KOPT-K1 (cell line): ENCODE measurements around the gene GTF2F2.

Source experiments
- H3K27ac ChIP-seq: fragments of 200-600 bp; sonication (generic); 2 replicates; pipeline ENCODE4 v1.5.1; 2016; ENCODE audit warnings: antibody characterized with exemption, mild to moderate bottlenecking, low read depth, low read length; ENCODE audit not compliant: poor library complexity, severe bottlenecking
- H3K36me3 ChIP-seq: fragments of 200-600 bp; sonication (generic); 2 replicates; pipeline ENCODE4 v1.5.1; 2017; ENCODE audit warnings: antibody characterized with exemption, mild to moderate bottlenecking, low read length, moderate library complexity; ENCODE audit not compliant: insufficient read depth
- H3K9me3 ChIP-seq: fragments of 200-600 bp; sonication (generic); 2 replicates; pipeline ENCODE4 v1.5.1; 2017; ENCODE audit warnings: antibody characterized with exemption, low read length, mild to moderate bottlenecking; ENCODE audit not compliant: insufficient read depth, poor library complexity, severe bottlenecking

The GTF2F2 gene

GRCh38 chr13:45299194-45299593 is 178.9 kb downstream of the GTF2F2 start:
- Histone ChIP-seq H3K27ac (no peak overlapping the region), H3K9me3 (no peaks in the 10 kb centered on the region), H3K36me3 (no peaks in the 10 kb centered on the region)

GRCh38 chr13:45300190-45300985 is 180.1 kb downstream of the GTF2F2 start:
- no peaks in the 10 kb centered on the region for H3K36me3 ChIP-seq
- H3K9me3 ChIP-seq, result no peaks in the 10 kb centered on the region
- H3K27ac ChIP-seq, result no peak overlapping the region

GRCh38 chr13:45301263-45301662 is 181.0 kb downstream of the GTF2F2 start:
- Histone ChIP-seq H3K27ac (no peak overlapping the region), H3K9me3 (no peaks in the 10 kb centered on the region), H3K36me3 (no peaks in the 10 kb centered on the region)

- Histone ChIP-seq H3K36me3 (no peaks in the 10 kb centered on the region), H3K9me3 (no peaks in the 10 kb centered on the region), H3K27ac (no peak overlapping the region)
These were observed 182.2 kb downstream of the GTF2F2 start for GRCh38 chr13:45302507-45302906.

DNA sequence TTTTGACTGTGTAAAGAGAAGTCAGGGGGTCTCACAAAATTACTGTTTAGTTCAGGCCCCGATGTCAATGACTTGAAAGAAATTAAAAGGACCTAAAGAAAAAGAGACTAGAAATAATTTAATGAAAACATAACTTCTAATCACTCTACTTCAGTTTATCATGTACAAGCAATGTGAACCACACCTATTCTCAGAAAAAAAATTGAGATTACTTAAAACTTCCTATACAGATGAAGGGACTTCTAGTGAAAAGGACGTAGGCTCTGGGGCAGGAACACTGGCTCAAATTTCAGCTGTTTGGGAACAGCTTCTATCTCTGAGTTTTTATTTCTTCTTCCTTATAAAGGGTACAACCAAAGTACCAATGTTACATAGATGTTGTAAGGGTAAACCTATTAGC is 182.7 kb downstream of the GTF2F2 start:
- Histone ChIP-seq H3K9me3 (no peaks in the 10 kb centered on the region), H3K27ac (no peak overlapping the region), H3K36me3 (no peaks in the 10 kb centered on the region)

DNA sequence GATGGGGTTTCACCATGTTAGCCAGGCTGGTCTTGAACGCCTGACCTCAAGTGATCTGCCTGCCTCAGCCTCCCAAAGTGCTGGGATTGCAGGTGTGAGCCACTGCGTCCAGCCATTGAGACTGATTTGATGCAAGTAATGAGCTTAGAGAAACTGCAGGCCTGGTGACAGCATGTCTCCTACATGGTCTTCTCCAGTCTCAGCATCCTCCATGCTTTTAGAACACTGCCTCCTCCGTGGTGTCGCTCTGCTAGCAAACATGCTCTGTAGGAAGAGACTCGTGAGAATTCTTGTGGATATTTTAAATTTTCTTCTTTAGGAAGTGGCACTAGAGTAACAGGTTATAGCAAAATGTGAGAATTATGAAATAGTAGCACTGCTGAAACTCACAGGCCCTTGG is 183.6 kb downstream of the GTF2F2 start:
- Histone ChIP-seq H3K9me3 (no peaks in the 10 kb centered on the region), H3K27ac (no peak overlapping the region), H3K36me3 (no peaks in the 10 kb centered on the region)

- Histone ChIP-seq H3K27ac (no peak overlapping the region), H3K36me3 (no peaks in the 10 kb centered on the region), H3K9me3 (no peaks in the 10 kb centered on the region)
These were observed 184.8 kb downstream of the GTF2F2 start for GRCh38 chr13:45305079-45305478.

DNA sequence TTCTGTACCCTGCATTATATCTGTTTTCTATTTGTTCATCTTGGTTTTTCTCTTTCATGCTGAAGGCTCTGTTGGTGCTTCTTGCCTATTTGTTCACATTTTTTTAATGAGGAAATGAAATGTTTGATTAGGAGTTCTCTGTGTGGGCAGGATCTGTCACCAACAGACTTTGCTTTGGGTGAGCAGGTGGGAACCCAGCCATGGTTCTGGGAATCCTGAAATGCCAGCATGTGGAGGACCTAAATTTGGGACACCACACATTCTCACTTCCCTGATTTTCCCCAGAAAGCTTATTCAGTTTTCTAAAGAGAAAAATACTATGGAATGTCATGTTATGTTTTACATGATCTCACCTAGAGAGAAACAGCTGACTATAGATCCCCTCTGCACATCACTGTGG is 186.7 kb downstream of the GTF2F2 start:
- no peaks in the 10 kb centered on the region for H3K36me3 ChIP-seq
- no peaks in the 10 kb centered on the region for H3K9me3 ChIP-seq
- no peak overlapping the region for H3K27ac ChIP-seq

DNA sequence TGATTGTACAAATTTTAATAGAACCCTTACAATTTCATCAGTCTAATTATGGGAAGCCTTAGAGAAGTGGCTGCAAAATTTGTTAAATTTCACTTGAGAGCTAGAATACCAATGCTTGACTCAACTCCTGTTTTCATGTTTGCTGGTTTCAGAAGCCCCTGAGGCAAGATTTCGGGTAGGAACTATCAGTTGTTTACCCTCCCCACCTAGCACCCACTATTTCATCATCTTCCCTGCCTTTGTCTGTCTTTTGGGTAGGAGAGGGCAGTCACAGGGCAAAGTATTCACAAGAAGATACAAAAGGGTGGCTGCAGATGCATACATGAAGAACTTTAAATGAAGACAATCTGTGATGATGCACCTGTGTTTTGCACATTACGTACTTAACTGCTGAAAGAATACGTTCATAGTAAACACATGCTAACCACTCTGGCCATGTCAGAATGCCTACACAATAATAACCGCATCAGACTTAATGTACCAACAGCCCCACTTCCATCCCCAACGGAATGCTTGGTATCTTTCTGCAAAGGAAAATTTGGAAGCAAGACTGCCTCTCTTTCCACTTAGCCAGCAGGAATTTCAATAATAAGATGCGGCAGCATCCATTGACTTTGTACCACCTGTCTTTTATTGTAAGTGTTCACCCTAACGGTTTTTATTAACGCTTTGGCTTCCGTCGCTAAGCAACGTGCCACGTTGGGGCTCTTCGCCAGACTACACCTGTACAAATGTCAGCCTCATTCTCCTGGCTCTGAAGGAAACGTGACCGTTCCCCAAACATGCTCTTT is 190.2 kb downstream of the GTF2F2 start:
- Histone ChIP-seq H3K27ac (no peak overlapping the region), H3K36me3 (no peaks in the 10 kb centered on the region), H3K9me3 (no peaks in the 10 kb centered on the region)

DNA sequence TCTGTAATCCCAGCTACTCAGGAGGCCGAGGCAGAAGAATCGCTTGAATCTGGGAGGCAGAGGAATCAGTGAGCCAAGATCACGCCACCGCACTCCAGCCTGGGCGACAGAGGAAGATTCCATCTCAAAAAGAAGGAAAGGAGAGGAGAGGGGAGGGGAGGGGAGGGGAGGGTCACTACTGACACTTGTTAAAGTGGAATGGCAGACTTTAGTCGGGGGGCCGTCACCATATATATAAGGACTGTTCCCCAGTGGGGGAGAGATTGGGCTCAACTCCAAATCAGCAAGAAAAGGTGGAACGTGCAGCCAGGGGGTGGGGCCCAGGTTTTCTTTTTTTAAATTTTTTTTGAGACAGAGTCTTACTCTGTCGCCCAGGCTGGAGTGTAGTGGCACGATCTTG is 194.5 kb downstream of the GTF2F2 start:
- Histone ChIP-seq H3K9me3 (no peaks in the 10 kb centered on the region), H3K36me3 (no peaks in the 10 kb centered on the region), H3K27ac (no peak overlapping the region)

DNA sequence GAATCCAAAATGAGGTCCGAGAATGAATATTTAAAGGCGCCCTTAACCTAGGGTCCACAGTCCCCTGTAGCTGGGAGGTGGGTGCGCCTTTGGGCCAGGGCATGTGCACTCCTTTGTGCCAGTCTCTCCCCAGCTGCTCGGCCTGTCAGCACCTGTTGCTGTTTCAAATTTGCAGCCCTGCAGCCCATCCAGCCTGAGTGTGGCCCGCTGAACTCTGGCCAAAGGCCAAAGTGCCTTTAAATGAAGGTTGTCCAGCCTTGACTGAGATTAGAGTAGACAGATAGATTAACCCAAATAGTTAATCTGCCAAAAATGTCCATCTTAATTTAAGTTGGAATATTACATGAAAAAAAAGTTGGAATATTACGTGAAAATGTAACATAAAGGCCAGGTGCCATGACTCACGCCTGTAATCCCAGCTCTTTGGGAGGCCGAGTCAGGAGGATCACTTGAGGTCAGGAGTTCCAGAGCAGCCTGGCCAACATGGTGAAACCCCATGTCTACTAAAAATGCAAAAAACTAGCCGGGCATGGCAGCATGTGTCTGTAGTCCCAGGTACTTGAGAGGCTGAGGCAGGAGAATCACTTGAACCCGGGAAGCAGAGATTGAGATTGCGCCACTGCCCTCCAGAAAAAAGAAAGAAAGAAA is 195.3 kb downstream of the GTF2F2 start:
- H3K36me3 ChIP-seq, result no peaks in the 10 kb centered on the region
- H3K27ac ChIP-seq, result no peak overlapping the region
- no peaks in the 10 kb centered on the region for H3K9me3 ChIP-seq

GRCh38 chr13:45316338-45316737 is 196.0 kb downstream of the GTF2F2 start:
- H3K9me3 ChIP-seq, result no peaks in the 10 kb centered on the region
- H3K36me3 ChIP-seq, result no peaks in the 10 kb centered on the region
- no peak overlapping the region for H3K27ac ChIP-seq

- H3K9me3 ChIP-seq, result no peaks in the 10 kb centered on the region
- H3K27ac ChIP-seq, result no peak overlapping the region
These were observed 196.7 kb downstream of the GTF2F2 start for GRCh38 chr13:45316996-45317395.

DNA sequence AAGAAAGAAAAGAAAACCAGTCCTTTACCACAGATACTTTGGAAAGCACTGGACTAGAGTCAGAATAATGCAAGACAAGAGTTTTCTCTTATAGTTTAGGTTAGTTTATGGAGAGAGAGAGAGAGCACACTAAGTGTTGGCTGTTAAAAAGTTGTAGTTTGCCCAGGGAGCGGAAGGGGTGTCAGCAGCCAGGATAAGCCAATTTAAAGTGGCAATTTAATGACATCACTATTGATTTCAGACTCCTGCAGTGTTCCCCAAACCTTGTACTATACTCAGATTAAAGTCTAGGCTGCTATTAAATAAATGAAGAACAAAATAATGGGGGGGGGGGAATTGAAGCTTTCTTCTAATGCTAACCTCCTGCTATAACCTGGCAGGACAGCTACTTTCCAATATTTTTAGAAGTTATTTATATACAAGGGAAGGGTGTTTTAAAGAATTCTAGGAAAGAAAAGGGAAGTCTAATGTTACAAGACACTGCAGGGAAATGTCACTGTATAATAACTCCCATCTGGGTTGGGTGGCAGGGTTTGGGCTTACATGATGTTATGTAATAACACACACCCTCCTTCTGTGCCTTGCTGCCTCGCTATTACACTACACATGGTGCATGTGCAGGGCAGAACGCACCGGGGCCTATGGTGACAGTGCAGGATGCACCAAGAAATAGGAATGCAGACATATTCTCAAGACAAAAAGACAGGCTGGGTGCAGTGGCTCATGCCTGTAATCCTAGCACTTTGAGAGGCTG is 200.7 kb downstream of the GTF2F2 start:
- Histone ChIP-seq H3K36me3 (no peaks in the 10 kb centered on the region), H3K9me3 (no peaks in the 10 kb centered on the region), H3K27ac (no peak overlapping the region)

More at GRCh38 chr13:45316996-45317395, 196.7 kb downstream of the GTF2F2 start:
- no peaks in the 10 kb centered on the region for H3K36me3 ChIP-seq

- H3K36me3 ChIP-seq, result no peaks in the 10 kb centered on the region
- no peak overlapping the region for H3K27ac ChIP-seq
- no peaks in the 10 kb centered on the region for H3K9me3 ChIP-seq
These were observed 205.5 kb downstream of the GTF2F2 start for GRCh38 chr13:45325806-45326205.
